ENCODE results near the gene ARCN1.
"Not testable (repeated sequence)": the region's sequence is repeated elsewhere in the genome, so short reads cannot be mapped to it uniquely, and the experiment has no call there.

The ARCN1 gene

DNA sequence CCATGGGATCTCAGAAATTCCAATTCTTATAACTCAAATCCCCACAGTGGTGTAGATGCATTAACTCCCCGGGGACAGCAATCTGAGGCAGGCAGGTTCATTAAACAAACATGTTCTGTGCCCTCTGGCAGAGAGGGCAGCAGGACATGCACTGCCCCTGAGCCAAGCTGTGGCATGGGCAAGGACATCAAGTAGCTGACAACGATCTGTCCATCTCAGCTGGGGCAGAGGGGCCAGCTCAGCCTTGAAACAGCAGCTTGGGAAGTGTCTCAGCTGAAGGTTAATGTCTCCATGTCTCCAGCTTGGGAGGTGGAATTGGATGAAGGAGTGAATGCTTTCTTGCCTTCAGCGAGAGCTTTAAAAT lies 27.6 kb upstream of the ARCN1 start:
- DNase-seq, result no peak

DNA sequence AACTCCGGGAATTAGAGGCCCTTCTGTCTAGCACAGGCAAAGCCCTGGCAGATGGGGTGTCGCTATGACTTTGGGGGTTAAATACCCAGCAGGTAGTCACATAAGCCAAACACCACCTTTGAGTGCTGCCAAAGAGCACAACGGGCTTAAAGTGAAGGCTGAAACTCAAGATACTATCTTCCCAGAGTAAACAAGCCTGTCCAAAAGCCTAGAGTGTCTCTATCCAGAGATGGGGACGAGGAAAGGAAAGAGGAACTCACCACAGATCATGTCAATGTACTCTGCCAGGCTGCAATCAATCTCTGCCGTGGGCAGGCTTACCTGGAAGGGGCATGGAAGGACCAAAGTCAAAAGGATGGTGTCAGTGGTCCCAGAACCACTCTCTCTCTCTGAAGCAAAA lies 26.7 kb upstream of the ARCN1 start:
- no peak for DNase-seq

DNA sequence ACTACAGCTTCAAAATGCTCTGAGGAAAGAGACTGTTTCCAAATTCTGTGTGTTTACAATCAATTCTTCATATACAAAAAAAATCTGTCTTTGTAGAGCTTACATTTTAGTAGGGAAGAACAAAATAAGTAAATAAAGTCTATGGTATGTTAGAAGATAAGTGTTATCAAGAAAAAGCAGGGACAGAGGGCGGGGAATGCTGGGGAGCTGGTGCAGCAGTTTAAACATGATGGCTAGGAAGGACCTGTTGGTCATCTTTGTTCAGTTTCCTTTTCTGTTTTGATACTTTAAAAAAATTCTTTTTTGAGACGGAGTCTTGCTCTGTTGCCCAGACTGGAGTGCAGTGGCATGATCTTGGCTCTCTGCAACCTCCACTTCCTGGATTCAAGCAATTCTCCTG lies 25.1 kb upstream of the ARCN1 start:
- DNase-seq, result no peak

DNA sequence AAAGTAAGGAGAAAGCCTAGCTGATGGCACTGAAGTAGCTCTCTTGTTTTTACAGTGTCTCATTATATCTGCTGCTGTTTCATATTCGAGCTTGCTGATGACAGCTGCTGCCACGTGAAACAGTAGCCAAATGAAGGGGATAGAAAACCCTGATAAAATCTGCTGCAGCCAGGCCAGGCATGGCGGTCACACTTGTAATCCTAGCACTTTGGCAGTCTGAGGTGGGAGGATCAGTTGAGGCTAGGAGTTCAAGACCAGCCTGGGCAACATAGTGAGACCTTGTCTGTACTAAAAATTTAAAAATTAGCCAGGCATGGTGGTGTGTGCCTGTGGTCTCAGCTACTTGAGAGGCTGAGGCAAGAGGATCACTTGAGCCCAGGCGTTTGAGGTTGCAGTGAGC lies 19.9 kb upstream of the ARCN1 start:
- no peak for DNase-seq

DNA sequence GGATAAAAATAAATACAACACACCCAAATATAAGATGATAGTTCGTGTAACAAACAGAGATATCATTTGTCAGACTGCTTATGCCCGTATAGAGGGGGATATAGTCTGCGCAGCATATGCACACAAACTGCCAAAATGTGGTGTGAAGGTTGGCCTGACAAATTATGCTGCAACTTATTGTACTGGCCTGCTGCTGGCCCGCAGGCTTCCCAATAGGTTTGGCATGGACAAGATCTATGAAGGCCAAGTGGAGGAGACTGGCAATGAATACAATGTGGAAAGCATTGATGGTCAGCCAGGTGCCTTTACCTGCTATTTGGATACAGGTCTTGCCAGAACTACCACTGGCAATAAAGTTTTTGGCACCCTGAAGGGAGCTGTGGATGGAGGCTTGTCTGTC lies 11.4 kb upstream of the ARCN1 start:
- DNase-seq, result no peak

DNA sequence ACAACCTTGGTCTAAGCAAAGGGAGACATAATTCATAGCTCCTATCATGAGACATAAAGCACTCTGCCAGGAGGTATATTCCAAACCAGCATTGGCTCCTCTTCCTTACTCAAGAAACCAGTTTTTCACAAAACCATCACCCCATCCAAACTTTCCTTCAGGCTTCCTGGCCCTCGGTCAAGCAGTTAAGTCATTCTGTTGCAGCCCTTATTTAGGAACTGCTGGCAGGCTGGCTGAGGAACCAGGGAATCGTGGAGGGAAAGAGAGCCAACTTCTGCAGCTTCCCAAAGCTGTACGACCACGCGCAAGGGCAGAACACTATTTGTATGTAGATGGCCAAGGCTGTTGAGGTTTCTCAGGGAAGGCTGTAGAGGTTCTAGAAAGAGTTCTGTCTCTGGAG lies 7.2 kb upstream of the ARCN1 start:
- DNase-seq, result no peak

DNA sequence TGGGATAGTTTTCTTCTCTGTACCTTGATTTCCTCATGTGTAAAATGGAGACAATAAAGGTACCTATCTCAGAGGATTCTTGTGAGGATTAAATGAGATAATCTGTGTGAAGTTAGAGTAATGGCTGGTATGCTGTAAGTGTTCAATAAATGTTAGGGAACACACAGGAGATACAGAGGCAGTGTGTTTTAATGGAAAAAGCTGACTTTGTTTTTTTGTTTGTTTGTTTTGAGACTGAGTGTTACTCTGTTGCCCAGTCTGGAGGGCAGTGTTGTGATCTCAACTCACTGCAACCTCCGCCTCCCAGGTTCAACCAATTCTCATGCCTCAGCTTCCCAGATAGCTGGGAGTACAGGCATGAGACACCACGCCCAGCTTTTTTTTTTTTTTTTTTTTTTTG lies 2.5 kb upstream of the ARCN1 start:
- DNase-seq, result no peak

DNA sequence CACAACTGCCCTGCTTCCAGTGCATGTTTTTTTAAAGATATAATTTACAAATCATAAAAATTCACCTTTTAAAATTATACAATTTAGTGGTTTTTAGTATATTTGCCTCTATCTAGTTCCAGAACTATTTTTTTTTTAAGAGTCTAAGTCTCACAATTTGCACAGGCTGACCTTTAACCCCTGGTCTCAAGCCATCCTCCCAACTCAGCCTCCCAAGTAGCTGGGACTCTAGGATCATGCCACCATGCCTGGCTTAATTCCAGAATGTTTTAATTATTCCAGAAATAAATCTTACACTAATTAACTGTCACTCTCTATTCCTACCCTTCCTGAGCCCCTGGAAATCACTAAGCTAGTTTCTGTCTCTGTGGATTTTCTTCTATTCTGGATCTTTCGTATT lies 1.4 kb upstream of the ARCN1 start:
- no peak for DNase-seq

DNA sequence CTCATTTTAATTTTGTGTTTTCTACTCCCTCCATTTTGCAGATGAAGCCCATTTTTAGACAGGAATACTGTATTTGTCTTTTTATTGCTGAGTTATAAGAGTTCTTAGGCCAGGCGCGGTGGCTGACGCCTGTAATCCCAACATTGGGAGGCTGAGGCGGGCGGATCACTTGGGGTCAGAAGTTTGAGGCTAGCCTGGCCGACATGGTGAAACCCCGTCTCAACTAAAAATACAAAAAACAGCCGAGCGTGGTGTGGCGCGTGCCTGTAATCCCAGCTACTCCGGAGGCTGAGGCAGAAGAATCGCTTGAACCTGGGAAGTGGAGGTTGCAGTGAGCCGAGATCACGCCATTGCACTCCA lies 528 bp upstream of the ARCN1 start:
- not testable (repeated sequence) for DNase-seq

DNA sequence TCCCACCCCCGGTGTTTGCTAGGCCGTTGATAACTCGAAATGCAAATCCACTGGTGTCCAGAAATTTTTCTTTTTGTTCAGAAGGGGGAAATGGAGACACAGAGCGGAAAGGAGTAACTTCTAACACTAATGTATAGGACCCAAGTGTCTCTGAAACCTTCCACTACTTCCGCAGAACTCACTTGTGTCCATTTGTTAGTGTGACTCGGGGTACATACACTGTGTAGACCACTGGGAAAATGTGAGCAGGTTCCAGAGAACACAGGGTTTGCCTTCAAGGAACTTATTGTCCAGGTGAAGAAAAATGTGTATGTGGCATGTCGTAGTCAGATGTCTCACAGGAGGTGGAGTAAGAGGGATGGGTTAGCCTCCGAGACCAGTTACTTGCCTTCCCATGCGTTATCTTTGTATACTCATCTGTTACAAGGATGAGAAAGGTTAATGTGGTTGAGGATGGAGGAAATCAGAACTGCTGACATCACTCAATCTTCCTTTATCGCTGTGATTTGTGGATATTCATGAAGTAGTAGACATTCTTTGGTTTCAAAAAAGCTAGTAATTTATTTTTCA lies 857 bp downstream of the ARCN1 start:
- DNase-seq, result no peak

DNA sequence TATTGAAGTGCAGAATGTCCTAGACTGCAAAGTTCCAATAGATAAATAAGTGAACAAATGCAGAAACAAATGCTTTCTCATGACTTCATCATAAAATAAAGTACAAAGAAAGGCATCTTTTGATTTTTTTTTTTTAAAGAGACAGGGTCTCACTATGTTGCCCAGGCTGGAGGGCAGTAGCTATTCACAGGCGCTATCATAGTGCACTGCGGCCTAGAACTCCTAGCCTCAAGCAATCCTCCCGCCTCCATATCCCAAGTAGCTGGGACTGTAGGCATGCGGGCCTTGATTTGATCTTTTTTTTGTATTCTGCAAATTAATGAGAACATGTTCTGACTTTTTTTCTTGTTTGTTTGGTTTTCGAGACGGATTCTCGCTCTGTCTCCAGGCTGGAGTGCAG lies 2.4 kb downstream of the ARCN1 start:
- no peak for DNase-seq

DNA sequence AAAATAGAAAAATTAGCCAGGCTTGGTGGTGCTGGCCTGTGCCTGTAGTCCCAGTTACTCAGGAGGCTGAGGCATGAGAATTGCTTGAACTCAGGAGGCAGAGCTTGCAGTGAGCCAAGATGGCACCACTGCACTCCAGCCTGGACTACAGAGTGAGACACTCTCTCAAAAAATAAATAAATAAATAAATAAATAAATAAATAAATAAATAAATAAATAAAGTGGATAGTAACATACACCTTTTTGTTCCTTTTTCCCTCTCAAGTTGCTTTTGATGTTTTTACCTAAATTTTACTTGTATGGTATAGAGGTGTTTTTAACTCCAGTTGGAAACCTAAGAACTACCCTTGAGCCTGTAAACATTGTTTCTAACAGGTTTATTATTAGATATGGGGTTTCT lies 5.8 kb downstream of the ARCN1 start:
- not testable (repeated sequence) for DNase-seq

DNA sequence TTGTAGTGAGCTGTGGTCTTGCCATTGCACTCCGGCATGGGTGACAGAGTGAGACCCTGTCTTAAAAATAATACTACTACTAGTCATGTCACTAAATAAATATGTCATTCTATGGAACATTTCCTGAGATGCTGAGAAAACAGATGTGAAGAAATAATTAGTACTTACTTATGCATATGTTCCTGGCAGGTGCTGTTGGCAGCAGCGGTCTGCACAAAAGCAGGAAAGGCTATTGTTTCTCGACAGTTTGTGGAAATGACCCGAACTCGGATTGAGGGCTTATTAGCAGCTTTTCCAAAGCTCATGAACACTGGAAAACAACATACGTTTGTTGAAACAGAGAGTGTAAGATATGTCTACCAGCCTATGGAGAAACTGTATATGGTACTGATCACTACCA lies 8.8 kb downstream of the ARCN1 start:
- no peak for DNase-seq

DNA sequence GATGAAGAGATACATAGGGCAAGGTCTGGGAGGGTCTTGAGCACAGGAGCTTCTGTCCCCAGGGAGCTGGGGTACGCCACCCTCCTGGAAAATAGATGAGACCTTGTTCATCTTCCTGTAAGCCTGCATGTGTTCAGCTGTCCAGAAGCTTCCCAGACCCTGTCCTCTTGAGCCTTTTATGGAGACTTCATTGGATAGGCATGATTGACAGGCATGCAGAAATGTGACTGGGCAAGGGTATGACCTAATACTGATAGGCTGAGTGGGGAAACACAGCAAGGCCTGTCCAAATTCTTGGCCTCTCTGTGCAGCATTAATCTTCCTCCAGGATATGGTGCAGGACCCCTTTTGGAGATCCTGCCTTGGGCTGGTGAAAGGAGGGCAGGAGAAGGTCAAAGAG lies 15.7 kb downstream of the ARCN1 start:
- no peak for DNase-seq

DNA sequence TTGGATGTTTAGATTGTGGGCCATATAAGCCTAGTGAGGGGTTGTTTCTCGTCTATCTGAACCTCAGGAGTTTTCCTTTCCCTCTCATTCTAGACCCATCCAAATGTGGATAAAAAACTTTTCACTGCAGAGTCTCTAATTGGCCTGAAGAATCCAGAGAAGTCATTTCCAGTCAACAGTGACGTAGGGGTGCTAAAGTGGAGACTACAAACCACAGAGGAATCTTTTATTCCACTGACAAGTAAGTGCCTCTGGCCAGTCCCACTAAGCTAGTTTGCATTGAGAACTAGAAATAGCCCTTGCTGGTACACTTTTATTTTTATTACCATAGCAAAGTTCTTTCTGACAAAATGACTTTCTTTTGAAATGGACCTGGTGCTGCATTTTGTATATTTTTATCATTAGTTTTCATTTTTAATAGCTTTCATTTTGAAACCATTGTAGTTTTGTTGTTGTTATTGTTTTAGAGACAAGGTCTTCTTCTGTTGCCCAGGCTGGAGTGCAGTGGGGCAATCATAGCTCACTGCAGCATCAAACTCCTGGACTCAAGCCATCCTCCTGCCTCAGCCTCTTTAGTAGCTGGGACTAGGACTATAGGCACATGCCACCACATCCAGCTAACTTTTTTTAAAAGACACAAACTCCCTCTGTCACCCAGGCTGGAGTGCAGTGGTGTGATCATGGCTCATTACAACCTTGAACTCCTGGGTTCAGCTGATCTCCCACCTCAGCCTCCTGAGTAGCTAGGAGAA lies 20.6 kb downstream of the ARCN1 start:
- DNase-seq, result no peak

DNA sequence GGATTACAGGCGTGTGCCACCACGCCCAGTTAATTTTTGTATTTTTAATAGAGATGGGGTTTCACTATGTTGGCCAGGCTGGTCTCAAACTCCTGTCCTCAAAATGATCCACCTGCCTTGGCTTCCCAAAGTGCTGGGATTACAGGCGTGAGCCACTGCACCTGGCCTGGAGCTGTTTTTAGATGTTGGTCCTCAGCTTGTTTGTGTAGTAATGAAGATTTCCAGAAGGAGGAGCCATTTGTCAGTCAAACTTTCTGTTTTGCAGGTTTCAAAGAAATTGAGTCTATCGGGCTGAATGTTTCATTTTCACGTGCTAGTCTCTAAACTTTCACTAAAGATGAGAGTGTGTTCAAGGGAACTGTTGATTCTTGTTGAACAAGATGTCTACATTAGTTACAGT lies 22.8 kb downstream of the ARCN1 start:
- DNase-seq, result not testable (repeated sequence)

DNA sequence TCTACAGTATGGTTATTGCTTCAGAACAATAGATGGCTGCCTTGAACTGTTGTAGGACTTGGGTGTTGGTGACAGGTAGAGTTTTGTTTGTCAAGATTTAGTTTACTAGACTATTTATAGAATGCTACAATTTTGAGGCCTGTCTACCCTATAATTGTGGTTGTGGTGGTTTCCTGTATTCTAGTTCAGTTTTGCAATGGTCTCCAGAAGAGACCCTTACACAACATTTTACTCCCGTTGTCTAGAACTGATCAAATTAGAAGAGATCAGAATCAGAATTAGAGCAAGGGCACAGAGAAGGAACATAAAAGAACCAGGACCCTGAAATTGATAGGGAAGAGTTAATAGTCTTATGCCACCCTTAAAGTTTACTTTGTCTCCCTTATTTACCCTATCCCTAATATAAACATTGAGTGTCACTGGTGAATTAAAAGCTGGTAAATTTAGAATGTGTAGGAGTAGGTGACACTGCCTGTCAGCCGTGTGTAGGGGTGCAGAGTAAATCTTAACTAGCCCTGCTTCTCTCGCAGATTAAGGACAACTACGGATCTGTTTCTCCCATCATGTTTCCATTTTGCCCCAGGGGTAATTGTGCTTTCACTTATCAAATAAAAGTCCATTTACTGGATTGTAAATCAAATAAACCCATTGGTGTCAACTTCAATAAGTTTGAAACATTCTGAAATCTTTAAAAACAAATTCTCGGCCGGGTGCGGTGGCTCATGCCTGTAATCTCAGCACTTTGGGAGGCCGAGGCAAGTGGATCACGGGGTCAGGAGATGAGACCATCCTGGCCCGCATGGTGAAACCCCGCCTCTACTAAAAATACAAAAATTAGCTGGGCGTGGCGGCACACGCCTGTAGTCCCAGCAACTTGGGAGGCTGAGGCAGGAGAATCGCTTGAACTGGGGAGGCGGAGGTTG lies 24.3 kb downstream of the ARCN1 start:
- no peak for DNase-seq

DNA sequence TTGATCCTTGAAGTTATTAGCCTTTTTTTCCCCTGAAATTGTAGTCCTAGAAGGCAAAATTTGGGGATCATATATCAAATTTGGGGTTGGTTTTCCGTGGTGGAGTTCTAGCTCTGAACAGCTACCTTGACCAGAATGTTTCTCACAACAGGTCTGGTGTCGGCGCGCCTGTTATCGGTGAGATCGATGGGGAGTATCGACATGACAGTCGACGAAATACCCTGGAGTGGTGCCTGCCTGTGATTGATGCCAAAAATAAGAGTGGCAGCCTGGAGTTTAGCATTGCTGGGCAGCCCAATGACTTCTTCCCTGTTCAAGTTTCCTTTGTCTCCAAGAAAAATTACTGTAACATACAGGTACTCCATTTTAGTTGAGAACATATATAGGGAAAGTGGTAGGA lies 25.3 kb downstream of the ARCN1 start:
- DNase-seq, result no peak

DNA sequence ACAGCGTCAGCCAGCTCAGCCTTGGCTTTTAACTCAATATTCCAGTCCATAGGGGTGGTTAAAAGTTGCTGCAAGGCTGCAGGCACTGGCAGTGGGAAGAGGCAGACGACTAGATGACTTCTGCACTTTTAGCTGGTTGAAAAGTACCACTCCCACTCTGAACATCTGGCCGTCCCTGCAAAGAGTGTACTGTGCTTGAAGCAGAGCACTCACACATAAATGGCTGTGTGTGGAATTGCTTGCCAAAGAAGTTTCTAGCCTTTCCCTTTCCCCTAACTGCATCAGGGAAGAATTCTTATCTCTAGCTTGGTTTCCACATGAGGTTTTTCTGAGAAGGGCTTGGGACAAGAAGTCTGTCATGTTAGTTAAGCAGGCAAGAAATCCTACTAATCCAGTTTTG lies 30.1 kb downstream of the ARCN1 start:
- DNase-seq, result no peak

DNA sequence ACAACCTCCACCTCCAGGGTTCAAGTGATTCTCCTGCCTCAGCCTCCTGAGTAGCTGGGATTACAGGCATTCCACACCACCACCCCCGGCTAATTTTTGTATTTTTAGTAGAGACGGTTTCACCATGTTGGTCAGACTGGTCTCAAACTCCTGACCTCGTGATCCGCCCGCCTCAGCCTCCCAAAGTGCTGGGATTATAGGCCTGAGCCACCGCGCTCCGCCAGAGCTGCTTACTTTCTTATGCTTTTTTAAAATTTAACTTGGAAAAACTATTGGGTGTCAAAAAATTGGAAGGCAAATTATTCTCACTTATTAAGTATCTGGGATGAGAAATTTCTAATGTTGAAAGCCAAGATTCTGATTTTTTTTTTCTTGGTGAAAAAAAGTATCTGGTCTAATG lies 31.5 kb downstream of the ARCN1 start:
- not testable (repeated sequence) for DNase-seq

DNA sequence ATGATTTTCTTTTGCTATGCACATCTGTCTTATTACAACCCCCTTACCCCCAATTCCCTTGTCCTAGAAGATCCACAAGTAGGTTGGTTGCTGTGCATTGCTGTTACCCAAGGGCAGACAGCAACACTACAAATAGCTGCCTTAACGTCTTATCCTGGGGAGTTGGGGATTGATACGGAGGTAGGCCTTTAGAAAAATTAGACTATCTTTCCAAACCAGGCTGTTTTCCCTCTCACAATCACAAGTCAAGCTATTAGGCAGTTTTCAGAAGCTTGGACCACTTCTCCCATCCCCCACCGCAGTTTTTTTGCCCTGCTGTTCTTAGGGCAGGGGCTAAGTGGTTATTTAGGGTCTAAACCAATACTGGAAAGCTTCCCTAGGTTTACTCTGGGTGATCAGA lies 32.4 kb downstream of the ARCN1 start:
- no peak for DNase-seq

DNA sequence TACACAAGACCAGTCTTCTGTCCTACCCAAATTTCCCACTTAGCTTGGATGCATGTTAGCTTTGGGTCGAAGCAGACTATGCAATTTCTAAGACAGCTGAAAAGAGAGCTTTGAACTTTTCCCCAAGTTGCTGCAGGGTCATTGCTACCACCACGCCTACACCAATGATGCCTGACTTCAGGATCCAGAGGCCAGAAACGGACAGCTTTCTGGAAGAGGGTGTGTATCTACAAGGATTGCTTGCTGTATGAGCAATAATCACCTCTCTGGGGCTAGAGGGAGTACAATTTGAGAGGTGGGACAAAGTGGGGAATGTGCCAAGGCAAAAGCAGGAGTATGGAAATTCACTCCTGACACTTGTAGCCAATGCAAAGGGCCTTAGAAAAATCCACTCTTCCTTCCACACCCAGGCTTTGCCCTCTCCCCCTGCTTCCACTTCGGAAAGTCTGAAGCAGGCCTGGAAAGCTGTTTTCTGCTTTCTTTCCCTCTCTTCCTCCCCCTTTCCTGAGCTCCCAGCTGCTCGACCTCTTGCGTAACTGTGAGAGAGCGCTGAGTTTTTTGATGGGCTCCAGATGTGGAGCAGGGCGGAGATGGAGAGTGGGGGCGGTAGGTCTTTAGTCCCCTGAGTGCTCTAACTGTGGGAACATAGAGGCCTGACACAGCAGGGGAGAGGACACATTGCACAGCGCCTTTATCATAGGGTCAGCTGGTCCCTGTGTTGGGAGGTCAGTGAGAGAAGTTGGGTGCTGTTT lies 33.1 kb downstream of the ARCN1 start:
- DNase-seq, result no peak

DNA sequence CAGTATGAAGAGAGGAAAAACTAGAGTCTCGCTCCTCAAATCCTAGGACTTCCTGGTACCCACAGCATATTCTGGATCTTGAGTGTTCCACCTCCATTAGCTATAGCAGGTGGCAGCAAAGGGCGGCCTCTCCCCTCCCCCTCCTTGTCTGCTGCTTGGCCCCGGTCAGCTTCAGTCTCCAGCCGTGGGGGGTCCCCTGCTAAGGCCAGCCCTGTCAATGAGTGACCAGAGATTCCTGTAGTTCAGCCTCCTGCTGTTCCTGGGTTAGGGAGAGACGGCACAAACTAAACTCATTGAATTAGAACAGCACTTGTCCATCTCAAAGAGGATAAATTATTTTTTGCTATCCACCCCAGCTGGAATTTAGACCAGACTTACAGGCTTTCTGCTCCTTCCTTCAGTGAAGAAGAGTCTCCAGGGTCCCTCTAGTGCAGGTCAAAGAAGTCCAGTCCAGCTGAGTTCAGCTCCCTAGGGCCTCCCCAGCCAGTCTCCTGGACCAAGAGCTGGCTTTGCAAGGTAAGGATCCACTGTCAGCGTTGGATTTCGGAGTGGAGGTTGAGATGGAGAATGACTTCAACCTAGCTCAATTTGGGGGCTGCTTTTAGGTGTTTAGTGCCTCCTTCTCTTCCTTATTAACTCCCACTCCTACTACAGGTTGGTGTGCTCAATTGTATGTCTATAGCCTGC lies 34.1 kb downstream of the ARCN1 start:
- no peak for DNase-seq
